DND-41 (cell line): ENCODE measurements around the gene UBXN1.

Experiments used
- ATAC-seq: fragments of 200-7000 bp; cut with Tn5 transposase; 3 replicates; pipeline ENCODE4 v1.9.1; 2021; ENCODE audit warnings: low read depth; ENCODE audit not compliant: insufficient read depth
- DNase-seq: peaks from one replicate; pipeline ENCODE4 v3.0.0-alpha.2; 2020
- H2AFZ ChIP-seq: 2 replicates; pipeline ENCODE4 v1.6.0; 2012; ENCODE audit warnings: low read depth, low read length
- H3K27ac ChIP-seq: 2 replicates; pipeline ENCODE4 v1.5.1; 2012; ENCODE audit warnings: low read length, inconsistent platforms
- H3K27me3 ChIP-seq: fragments of 200-600 bp; sonication (generic); 2 replicates; pipeline ENCODE4 v1.6.0; 2012; ENCODE audit warnings: low read length, mild to moderate bottlenecking, inconsistent platforms; ENCODE audit not compliant: insufficient read depth, poor library complexity
- H3K36me3 ChIP-seq: 2 replicates; pipeline ENCODE4 v1.5.1; 2012; ENCODE audit warnings: low read length, inconsistent platforms; ENCODE audit not compliant: insufficient read depth
- H3K4me1 ChIP-seq: 2 replicates; pipeline ENCODE4 v1.5.1; 2012; ENCODE audit warnings: mild to moderate bottlenecking, low read length; ENCODE audit not compliant: insufficient read depth
- H3K4me2 ChIP-seq: 2 replicates; pipeline ENCODE4 v1.6.0; 2012; ENCODE audit warnings: mild to moderate bottlenecking, moderate library complexity, low read length, inconsistent platforms; ENCODE audit not compliant: insufficient read depth
- H3K4me3 ChIP-seq, 2 experiments: fragments of 200-600 bp in 1 of 2; shearing (Covaris generic) in 1 of 2; 2 replicates each; pipeline ENCODE4 v1.5.1; 2012 to 2016; ENCODE audit warnings: inconsistent platforms in 2 of 2, low read length in 2 of 2, mild to moderate bottlenecking in 2 of 2, low read depth in 1 of 2, moderate library complexity in 1 of 2
- H3K79me2 ChIP-seq: 2 replicates; pipeline ENCODE4 v1.6.0; 2012; ENCODE audit warnings: low read length, inconsistent platforms; ENCODE audit not compliant: insufficient read depth
- H3K9ac ChIP-seq: 2 replicates; pipeline ENCODE4 v1.6.0; 2012; ENCODE audit warnings: low read depth, mild to moderate bottlenecking, inconsistent platforms, low read length, moderate library complexity
- H3K9me3 ChIP-seq: 2 replicates; pipeline ENCODE4 v1.5.1; 2012; ENCODE audit warnings: low read length, moderate library complexity, mild to moderate bottlenecking, inconsistent platforms; ENCODE audit not compliant: insufficient read depth, severe bottlenecking
- H4K20me1 ChIP-seq: 2 replicates; pipeline ENCODE4 v1.6.0; 2012; ENCODE audit warnings: low read length; ENCODE audit not compliant: insufficient read depth
- EZH2 ChIP-seq: IDR thresholded peaks from 3 replicates; pipeline ENCODE4 v1.6.1; 2012; ENCODE audit warnings: borderline replicate concordance, low read depth, mild to moderate bottlenecking, moderate library complexity, low read length, inconsistent platforms; ENCODE audit not compliant: severe bottlenecking
- TF ChIP-seq, protein P1 (sequence below): IDR thresholded peaks from 2 replicates; pipeline ENCODE4 v1.5.1; 2012; ENCODE audit warnings: borderline replicate concordance, low read length, moderate library complexity, mild to moderate bottlenecking; ENCODE audit not compliant: poor library complexity, severe bottlenecking; ENCODE audit errors: extremely low read depth

UBXN1 gene

DNA sequence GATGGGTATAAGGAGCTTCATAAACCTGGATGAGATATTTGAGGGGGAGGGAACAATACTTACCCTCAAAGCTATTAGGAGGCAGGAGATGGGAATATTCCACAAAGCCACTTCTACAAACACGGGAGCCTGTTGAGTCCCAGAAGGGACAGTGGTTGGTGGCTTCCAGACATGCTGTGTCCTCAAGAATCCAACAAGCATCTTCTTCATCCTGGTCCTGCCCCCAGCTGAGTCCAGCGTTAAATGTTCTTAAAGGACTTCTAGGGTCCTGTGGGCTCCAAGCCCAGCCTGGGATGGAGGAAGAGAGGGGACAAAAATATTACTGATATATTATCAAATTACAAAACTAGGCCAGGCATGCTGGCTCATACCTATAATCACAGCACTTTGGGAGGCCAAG lies 11.4 kb downstream of the UBXN1 start:
- peaks cover 10% of the 10 kb centered on the region for H4K20me1 ChIP-seq
- H3K4me1 ChIP-seq: peaks cover 65% of the 10 kb centered on the region
- H3K79me2 ChIP-seq: peaks cover 81% of the 10 kb centered on the region
- ATAC-seq (no peak), DNase-seq (no peak)
- H3K4me2 ChIP-seq: peak overlapping the region; percentile 86
- H3K27ac ChIP-seq: no peak overlapping the region
- H3K9me3 ChIP-seq: no peaks in the 10 kb centered on the region
- peaks cover 37% of the 10 kb centered on the region for H3K36me3 ChIP-seq
- TF ChIP-seq EZH2: no peak
- TF ChIP-seq, protein P1, sequence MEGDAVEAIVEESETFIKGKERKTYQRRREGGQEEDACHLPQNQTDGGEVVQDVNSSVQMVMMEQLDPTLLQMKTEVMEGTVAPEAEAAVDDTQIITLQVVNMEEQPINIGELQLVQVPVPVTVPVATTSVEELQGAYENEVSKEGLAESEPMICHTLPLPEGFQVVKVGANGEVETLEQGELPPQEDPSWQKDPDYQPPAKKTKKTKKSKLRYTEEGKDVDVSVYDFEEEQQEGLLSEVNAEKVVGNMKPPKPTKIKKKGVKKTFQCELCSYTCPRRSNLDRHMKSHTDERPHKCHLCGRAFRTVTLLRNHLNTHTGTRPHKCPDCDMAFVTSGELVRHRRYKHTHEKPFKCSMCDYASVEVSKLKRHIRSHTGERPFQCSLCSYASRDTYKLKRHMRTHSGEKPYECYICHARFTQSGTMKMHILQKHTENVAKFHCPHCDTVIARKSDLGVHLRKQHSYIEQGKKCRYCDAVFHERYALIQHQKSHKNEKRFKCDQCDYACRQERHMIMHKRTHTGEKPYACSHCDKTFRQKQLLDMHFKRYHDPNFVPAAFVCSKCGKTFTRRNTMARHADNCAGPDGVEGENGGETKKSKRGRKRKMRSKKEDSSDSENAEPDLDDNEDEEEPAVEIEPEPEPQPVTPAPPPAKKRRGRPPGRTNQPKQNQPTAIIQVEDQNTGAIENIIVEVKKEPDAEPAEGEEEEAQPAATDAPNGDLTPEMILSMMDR: no peak
- peak overlapping the region; percentile 76; the same call in 1 of the 2 replicates for H3K9ac ChIP-seq
- H3K27me3 ChIP-seq: no peaks in the 10 kb centered on the region
- H3K4me3 ChIP-seq: no peak overlapping the region
- H2AFZ ChIP-seq: no peak overlapping the region

DNA sequence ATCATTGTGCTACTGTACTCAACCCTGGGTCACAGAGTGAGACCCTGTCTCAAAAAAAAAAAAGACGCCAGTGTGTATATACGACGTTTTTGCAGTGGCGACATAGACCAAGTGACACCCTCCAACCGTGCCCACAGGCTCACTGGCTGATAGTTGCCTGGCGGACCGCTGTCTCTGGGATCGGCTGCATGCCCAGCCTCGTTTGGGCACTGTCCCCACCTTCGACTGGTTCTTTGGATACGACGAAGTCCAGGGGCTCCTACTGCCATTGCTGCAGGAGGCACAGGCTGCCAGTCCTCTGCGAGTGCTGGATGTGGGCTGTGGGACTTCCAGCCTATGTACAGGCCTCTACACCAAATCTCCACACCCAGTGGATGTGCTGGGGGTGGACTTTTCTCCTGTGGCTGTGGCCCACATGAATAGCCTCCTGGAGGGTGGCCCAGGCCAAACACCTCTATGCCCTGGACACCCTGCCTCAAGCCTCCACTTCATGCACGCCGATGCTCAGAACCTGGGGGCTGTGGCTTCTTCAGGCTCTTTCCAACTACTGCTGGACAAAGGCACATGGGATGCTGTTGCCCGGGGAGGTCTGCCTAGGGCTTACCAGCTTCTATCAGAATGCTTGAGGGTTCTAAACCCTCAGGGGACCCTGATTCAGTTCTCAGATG lies 12.5 kb downstream of the UBXN1 start:
- H3K4me1 ChIP-seq: peaks cover 58% of the 10 kb centered on the region
- peak overlapping the region; percentile 76 for H3K9ac ChIP-seq
- no peak for TF ChIP-seq EZH2
- TF ChIP-seq, protein P1: no peak
- DNase-seq (no peak), ATAC-seq (no peak)
- peak overlapping the region; percentile 89 for H3K27ac ChIP-seq
- no peaks in the 10 kb centered on the region for H3K27me3 ChIP-seq
- peaks cover 42% of the 10 kb centered on the region for H3K36me3 ChIP-seq
- H4K20me1 ChIP-seq: peaks cover 10% of the 10 kb centered on the region
- peaks cover 72% of the 10 kb centered on the region for H3K79me2 ChIP-seq
- H3K4me3 ChIP-seq: peak overlapping the region; percentile 58 to 72; a peak in 3 of 4 replicates
- H2AFZ ChIP-seq: no peak overlapping the region
- peak overlapping the region; percentile 86 for H3K4me2 ChIP-seq
- H3K9me3 ChIP-seq: no peaks in the 10 kb centered on the region

DNA sequence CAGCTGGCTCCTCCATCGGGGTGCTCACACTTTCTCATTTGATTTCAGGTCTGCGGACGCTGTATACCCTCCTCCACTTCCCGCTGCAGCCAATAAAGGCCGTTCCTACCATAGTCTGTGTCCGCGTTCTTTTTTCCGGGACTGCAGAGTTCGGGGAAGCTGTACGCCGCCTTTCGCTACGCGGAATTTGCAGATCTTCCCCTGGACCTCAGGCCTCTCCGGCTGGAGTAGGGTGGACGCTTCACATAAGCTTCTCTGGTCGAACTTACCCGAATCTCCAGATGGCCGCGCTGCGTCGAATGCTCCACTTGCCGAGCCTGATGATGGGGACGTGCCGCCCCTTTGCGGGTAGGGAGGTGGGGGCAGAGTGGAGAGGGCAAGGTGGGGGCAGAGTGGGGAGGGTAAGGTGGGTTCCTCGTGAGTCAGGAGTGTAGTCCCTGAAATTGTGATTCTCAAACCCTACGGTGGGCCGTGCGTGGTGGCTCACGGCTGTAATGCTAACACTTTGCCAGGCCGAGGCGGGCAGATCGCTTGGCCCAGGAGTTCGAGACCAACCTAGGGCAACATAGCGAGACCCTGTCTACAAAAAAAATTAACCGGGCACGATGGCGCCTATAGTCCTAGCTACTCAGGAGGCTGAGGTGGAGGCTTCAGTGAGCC lies 13.1 kb downstream of the UBXN1 start:
- H3K79me2 ChIP-seq: peaks cover 65% of the 10 kb centered on the region

More for the DNA sequence above, 13.1 kb downstream of the UBXN1 start:
- DNase-seq: peak; percentile 78
- no peaks in the 10 kb centered on the region for H3K27me3 ChIP-seq
- peak overlapping the region; percentile 77 for H2AFZ ChIP-seq
- H3K9ac ChIP-seq: peak overlapping the region; percentile 76
- H3K4me3 ChIP-seq: peak overlapping the region; percentile 58 to 72
- H3K4me1 ChIP-seq: peaks cover 54% of the 10 kb centered on the region
- peak overlapping the region; percentile 89 for H3K27ac ChIP-seq
- peaks cover 42% of the 10 kb centered on the region for H3K36me3 ChIP-seq
- H3K4me2 ChIP-seq: peak overlapping the region; percentile 86
- no peaks in the 10 kb centered on the region for H3K9me3 ChIP-seq
- ATAC-seq: peak; percentile 51
- peaks cover 10% of the 10 kb centered on the region for H4K20me1 ChIP-seq
- no peak for TF ChIP-seq EZH2
- TF ChIP-seq, protein P1: peak; percentile 7
